AG08396 (cell line): ENCODE data around the gene OSER1.
A peak's percentile ranks its signal among the peaks of the same experiment; 100 is the strongest.
"Not testable (repeated sequence)": the region's sequence is repeated elsewhere in the genome, so short reads cannot be mapped to it uniquely, and the experiment has no call there.

Source experiments
- DNase-seq: peaks from one replicate; pipeline ENCODE4 v3.0.0; 2012; ENCODE audit warnings: low spot score, mixed read lengths

Gene OSER1

GRCh38 chr20:44200983-44201382 is 9.6 kb downstream of the OSER1 start:
- no peak for DNase-seq

- DNase-seq: no peak
Measured at GRCh38 chr20:44200371-44200770, 10.2 kb downstream of the OSER1 start.

DNA sequence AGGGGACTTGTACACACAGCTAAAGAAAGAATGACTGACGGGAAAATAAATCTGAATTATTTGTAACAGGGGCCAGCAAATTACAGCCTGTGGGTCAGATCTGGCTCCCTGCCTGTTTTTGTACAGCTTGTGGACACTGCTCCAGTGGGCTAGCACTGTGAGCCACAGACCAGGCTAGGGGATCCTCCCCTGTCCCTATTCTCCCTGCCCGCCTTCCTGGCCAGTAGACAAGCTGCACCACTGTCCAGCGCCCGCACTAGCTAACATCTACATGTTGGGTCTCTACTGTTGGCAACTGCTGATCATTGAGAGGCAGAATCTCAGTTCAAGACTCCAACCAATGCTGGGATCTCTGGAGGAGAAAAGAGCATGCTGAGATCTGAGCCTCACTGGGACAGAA is 10.7 kb downstream of the OSER1 start:
- DNase-seq: no peak

GRCh38 chr20:44198872-44199271 is 11.7 kb downstream of the OSER1 start:
- no peak for DNase-seq

- DNase-seq: no peak
Measured at GRCh38 chr20:44196271-44196670, 14.3 kb downstream of the OSER1 start.

GRCh38 chr20:44195605-44196004 is 15.0 kb downstream of the OSER1 start:
- no peak for DNase-seq

DNA sequence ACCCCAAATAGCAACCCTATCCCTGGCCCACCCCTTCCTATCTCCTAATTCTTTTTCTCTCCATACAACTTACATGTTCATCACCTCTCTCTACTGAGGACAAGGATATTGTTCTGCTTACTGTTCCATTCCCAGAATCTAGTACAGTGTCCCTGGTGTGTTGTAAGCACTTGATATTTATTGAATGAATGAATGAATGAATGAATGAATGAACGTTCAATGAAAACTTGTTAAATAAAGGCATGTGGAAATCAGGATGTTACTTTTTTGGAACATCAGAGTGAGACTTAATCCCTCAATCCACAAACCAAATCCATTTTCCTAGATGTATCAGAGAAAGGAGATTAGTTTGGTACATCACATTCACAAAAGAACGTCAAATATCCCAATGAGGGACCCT is 16.8 kb downstream of the OSER1 start:
- DNase-seq: no peak

DNA sequence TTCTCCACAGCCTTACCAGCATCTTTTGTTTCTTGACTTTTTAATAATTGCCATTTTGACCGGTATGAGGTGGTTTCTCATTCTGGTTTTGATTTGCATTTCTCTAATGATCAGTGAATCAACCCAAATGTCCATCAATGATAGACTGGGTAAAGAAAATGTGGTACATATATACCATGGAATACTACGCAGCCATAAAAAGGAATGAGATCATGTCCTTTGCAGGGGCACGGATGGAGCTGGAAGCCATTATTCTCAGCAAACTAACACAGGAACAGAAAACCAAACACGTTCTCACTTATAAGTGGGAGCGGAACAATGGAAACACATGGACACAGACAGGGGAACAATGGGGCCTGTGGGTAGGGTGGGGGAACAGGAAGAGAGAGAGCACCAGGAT is 18.9 kb downstream of the OSER1 start:
- not testable (repeated sequence) for DNase-seq

GRCh38 chr20:44190197-44190852 is 20.2 kb downstream of the OSER1 start:
- DNase-seq: peak; percentile 57

DNA sequence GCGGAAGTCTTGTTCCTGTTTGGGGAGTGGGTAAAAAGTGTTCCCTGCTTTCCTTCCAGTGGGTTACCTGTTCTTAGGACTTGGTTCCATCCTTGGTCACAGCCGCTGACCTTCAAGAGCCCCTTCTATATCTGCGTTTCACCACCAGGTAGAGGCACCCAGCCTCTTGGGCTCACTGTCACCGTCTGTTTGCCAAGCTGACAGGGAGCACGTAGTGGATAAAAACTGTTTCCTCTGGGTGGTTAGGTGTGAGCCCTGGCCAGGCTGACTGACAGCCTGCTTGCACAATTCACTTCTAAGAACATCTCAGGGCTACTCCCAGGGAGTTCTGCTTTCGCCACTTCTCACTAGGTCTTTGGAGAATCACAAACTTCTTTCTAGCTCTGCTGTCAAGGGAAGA is 21.8 kb downstream of the OSER1 start:
- DNase-seq: no peak

DNA sequence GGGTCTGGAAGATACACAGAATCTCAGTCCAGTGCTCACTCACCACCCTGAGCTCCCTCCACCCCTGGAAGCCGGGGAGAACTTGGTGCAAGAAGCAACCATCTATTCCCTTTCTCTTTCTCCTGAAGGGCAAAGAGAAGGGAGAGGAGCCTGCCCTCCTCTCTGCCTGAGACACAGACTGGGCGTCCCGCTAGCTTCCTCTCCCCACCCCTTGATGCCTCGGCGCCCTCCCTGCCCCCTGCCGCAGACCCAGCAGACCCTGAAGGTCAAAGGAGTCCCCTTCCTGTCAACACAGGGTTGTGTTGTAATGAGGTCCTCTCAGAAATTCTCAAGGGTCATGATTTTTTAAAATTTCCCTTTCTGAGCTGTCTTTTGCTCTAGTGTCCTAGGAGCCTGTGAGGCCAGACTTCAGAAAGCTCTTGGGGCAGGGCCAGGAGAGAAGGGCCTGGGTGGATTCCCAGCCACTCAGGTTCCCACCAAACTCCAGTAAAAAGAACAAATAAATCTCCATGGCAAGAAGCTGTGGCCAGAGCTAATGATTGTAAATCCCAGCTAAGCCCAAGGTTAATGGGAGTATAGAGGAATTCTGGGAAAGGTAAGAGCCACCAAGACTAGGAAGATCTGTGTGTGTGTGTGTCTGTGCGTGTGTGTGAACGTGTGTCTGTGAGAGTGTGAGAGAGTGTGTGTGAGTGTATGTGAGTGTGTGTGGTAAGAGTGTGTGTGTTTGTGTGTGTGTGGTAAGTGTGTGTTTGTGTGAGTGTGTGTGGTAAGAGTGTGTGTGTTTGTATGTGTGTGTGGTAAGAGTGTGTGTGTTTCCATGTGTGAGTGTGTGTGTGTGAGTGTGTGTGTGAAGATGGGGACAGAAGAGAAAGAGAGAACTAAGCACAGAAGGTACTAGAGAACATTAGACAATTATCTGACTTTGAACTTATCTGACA is 22.5 kb downstream of the OSER1 start:
- no peak for DNase-seq

GRCh38 chr20:44187054-44187771 is 23.4 kb downstream of the OSER1 start, which contains the start of gene JPH2:
TSS of gene JPH2 (minus strand) at chr20:44187188. CDS start at chr20:44186705, 483 bp downstream.
- DNase-seq: peak; percentile 77

- DNase-seq: no peak
Measured at GRCh38 chr20:44186674-44187053, 23.9 kb downstream of the OSER1 start.

DNA sequence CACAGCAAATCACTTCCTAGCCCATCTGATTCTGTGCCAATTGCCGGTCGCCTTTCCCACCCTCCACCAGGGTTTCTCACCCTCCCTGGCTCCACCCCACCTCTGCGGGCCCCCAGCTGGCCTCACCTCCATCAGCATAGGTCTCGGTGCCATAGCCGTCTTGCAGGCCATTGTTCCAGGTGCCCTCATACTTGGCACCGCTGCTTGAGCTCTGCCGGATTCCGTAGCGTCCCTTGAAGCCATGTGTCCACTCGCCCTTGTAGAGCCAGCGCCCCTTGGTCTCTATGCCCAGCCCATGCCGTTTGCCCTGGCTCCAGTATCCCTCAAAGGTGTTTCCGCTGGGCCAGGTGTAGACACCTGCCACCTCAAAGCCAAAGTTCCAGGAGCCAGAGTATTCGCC is 24.4 kb downstream of the OSER1 start:
- no peak for DNase-seq

- DNase-seq: no peak
Measured at GRCh38 chr20:44185574-44185973, 25.0 kb downstream of the OSER1 start.

- no peak for DNase-seq
Measured at GRCh38 chr20:44183282-44183681, 27.3 kb downstream of the OSER1 start.

GRCh38 chr20:44182863-44183262 is 27.7 kb downstream of the OSER1 start:
- DNase-seq: no peak

DNA sequence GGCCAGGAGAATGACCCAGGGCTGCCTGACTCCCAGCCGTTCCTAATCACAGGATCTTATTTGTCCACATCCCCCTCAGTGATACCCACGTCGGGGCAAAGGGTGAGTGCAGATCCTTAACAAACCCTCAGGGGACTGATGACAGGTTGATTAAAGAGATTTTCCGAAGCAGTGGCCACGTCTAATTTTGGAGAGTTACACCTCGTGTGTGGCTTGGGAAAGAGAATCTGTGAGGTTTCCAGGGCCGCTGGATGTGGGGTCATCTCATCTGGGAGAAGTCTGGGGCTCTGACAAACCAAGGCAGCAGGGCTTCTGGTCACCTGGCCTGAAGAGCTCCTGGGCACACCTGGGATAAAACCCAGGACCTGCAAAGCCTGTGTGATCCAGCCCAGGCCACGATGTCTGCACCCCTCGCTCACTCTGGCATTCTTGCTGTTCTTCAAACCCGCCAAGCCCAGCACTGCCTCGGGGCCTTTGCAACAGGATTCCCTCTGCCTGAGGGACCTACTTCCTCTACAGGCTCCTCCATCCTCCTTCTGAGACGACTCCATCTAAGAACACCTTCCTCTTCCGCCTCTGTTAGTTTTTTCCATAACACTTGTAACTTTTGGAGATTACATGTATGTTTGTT is 28.3 kb downstream of the OSER1 start:
- no peak for DNase-seq

DNA sequence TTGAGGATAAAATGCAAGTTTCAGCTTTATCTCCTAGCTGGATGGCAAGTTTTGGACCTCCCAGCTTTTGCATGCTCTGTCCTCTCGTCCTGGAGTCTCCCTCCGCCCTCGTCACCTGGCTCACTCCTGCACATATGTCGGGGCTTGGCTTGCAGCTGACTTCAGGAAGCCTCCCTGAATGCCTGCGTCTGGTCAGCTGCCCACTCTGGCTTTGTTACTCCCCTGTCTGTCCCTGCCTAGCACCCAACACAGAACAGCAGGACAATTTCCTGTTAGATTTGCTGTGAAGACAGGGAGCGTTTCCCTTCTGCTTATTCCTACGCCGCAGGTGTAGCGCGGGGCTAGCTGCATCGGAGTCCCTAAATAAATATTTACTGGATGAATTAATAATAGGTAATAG is 29.0 kb downstream of the OSER1 start:
- DNase-seq: no peak

- no peak for DNase-seq
Measured at GRCh38 chr20:44180814-44181213, 29.8 kb downstream of the OSER1 start.

GRCh38 chr20:44176833-44177534 is 33.6 kb downstream of the OSER1 start:
- no peak for DNase-seq
